ENCODE measurements around the gene MAP4K2.
"Not testable (repeated sequence)": the region's sequence is repeated elsewhere in the genome, so short reads cannot be mapped to it uniquely, and the experiment has no call there.

MAP4K2 gene

DNA sequence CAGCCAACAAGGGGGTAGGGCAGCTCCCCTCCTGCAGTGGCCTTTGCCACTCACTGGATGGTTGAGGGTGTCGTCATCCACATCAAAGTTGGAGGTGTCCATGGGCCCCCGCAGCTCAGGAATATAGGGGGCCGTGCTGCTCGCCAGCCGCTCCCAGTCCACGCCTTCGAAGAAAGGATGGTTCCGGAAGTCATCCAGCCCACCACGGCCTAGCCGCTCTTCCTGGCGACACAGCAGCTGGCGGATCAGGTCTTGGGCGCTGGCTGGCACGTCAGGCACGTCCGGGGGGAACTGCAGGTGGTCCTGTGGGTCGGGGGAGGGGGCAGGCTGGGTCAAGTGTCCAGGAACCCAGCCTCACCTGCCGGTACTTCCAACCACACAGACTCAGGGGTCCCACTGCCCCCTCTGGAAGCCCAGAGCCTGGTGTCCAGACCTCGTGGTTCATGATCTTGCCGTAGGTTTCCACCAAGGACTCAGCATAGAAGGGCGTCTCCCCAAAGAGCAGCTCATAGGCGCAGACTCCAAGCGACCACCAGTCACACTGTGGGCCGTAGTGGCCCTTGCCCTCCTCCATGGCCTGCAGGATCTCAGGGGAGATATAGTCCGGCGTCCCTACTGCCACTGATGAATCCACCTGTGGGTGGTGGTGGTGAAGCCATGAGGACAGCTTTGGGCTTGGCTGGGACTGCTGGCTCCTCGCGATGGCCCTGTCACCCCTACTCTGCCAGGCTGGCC lies 35.8 kb upstream of the MAP4K2 start:
- no peak for DNase-seq (ENCODE audit: low read depth)

GRCh38 chr11:64837887-64838351 lies 34.9 kb upstream of the MAP4K2 start:
- DNase-seq (ENCODE audit: low read depth) = no peak

- DNase-seq (ENCODE audit: low read depth) = no peak
These were observed 33.5 kb upstream of the MAP4K2 start for GRCh38 chr11:64836448-64837072.

DNA sequence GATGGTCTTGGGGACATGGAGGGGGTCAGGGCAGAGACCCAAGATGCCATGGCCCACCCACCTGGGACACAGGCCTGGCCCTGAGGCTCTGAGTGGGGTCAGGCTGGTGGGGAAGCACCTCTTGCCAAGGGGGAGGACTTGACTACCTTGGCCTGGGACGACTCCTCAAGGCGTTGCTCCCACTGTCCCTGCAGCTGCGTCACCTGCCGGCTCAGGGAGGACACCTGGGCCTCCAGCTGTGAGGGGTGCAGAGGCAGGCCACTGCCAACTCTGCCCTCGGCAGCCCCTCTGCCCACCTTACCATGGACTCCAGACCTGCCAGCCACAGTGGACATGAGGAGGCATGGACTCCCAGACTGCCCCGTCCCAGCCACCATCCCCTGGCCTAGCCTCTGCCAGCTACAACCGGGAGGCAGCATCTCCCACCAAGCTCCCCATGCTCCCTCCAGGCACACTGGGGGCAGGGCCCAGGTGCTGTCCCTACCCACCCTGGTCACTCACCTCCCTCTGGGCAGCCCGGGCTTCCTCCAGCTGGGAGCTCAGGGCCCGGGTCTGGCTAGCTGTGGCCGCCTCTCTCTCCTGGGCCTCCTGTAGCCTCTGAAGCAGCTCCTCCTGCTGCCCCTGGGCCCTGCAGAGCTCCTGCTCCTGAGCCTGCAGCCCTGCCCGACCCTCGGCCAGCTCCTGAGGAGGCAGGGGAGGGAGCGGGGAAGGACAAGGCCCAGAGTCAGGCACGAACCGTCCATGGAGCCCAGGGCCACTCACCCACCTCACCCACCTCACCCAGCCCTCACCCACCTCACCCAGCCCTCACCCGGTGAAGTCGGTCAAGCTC lies 32.8 kb upstream of the MAP4K2 start:
- DNase-seq (ENCODE audit: low read depth) = no peak

DNA sequence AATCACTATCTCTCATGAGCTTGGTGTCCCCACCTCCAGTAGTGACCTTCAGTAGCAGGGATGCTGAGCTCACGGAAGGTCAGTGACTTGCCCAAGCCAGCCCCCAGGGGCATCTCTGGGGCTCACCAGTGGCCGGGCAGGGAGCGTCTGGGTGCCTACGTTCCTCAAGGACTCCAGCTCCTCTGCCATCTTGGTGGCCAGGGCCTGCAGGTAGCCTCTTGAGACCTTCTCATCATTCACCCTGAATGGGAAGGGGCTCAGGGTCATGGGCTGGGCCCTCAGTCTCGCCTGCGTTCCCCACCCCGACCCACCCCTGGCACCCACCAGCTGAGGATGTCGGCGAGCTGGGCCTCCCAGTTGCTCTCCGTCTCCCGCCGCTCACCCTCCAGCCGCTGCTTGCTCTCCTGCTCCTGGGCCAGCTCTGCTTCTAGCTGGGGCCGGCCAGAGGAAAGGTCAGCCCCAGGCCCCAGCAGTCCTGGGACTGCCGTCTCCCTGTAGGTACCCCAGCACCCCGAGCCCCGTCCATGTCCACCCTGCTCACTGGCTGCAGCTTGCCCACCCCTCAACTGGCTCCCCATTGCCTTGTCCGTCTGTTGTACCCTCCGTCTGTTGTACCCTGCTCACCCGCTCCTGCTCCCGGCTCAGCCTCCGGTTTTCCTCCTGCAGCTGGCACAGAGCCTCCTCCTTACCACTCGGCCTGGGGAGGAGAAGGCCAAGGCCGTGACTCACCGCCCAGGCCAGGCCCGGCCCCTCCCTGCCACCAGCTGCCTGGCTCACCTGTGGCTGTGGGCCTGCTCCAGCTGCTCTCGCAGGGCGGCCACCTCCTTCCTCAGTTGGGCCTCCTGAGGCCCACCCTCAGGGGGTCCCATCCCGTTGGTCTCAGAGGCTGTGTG lies 32.0 kb upstream of the MAP4K2 start:
- DNase-seq (ENCODE audit: low read depth) = no peak

DNA sequence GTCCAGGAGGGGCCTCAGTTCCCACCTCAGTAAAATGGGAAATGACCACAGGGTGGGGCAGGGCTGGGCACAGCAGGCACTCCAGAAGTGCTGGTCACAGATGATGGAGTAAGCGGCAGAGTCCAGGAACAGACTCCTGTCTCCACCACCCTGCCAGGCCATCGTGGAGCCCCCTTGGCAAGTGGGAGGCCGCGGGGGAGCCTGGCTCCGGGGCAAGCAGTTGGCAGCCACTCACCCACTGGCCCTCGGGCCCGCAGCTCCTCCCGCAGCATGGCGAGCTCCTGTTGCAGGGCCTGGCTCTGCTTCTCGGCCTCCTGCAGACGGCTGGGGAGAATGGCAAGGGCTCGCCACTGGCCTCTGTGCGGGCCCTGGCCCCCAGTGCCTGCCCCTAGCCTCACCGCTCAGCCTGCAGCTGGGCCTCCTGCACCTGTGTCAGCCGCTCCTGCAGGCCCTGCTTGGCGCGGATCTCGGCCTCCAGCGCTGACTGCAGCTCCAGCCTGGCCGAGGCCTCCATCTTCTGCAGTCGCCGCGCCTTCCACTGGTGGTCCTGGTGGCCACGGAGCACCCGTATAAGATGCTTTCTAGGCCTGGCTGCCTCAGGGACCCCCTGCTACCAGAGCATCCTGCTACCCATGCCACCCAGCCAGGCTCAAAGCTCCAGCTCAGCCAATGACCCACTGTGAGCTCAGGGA lies 31.2 kb upstream of the MAP4K2 start:
- DNase-seq (ENCODE audit: low read depth) = no peak

- DNase-seq (ENCODE audit: low read depth) = no peak
These were observed 30.5 kb upstream of the MAP4K2 start for GRCh38 chr11:64833509-64833908.

- DNase-seq (ENCODE audit: low read depth) = no peak
These were observed 30.1 kb upstream of the MAP4K2 start for GRCh38 chr11:64833198-64833502.

DNA sequence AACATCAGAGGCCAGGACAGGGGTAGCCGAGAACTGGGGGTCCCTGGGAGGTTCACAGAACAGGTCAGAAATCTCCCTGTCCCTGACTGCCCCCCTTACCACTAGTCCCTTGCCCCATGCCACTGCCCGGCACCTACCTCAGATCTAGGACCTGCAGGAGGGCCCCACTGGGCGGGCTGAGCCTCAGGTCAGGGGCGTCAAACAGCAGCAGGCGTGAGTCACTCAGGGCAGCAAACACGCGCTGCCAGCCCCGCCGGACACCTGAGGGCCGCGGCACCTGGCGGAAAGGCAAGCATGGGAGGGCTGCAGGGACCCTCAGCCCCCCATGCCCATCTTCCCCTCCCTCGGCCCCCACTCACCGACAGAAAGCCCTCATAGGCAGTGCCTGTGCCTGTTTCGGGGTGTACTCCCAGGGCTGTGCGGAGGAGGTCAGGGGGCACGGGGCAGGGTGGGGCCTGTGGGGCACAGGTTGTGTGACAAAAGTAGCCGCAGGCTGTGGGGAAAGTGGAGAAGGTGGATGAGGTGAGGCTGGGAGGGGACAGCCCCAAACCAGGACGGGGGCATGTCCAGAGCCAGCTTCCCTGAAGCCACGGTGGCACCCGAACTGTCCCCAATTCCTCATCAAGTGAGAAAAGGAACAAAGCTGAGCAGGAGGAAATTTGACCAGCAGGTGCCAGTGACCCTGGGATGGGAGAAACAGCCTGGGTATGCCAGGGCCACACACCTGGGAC lies 29.6 kb upstream of the MAP4K2 start:
- no peak for DNase-seq (ENCODE audit: low read depth)

- DNase-seq (ENCODE audit: low read depth) = no peak
These were observed 28.4 kb upstream of the MAP4K2 start for GRCh38 chr11:64831411-64831891.

- DNase-seq (ENCODE audit: low read depth) = no peak
These were observed 26.7 kb upstream of the MAP4K2 start for GRCh38 chr11:64829536-64830251.

GRCh38 chr11:64827451-64827839 lies 24.4 kb upstream of the MAP4K2 start:
- no peak for DNase-seq (ENCODE audit: low read depth)

GRCh38 chr11:64826578-64827450 lies 23.8 kb upstream of the MAP4K2 start:
- DNase-seq (ENCODE audit: low read depth) = no peak

DNA sequence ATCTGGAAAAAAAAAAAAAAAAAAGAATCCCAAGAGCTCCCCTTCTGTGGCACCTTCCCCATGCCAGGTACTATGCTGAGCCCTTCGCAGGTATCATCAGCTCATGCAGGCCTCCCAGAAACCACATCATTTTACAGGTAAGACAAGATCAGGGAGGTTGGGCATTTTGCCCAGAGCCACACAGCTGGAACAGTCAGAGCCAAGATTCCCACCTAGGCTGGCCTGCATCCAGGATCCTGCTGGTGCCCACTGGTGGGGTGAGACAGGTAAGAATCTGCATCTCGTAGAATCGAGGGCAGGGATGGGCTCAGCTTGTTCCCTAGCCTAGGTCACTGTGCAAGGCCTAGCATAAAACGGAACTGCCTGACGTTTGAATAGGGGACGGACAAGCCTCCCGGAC lies 23.0 kb upstream of the MAP4K2 start:
- no peak for DNase-seq (ENCODE audit: low read depth)

DNA sequence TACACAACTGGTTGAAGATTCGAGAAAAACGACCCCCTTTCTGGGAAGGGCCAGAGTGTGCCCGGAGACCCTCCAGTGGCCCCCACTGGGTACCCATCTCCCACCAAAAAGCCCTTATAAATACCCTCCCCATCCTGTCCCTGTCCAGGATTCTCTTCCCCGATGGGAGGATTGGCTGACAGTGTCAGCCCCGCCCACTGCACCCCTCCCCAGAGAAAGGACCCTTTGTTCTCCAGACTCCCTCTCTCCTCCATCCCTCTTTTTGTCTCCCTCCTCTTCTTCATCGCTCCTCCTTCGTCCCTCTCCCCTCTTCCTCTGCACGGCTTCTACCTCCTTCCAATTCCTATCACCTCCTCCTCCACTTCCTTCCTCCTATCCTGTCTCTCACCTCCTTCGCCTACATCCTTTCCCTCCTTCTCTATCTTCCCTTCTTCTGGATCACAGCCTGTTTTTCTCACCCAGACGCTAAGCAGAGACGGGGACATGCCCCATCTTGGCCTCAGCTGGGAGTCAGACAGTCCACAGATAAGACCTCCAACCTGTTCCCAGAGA lies 20.6 kb upstream of the MAP4K2 start:
- DNase-seq (ENCODE audit: low read depth) = no peak

- no peak for DNase-seq (ENCODE audit: low read depth)
These were observed 14.5 kb upstream of the MAP4K2 start for GRCh38 chr11:64817476-64817875.

GRCh38 chr11:64815433-64815832 lies 12.4 kb upstream of the MAP4K2 start:
- not testable (repeated sequence) for DNase-seq (ENCODE audit: low read depth)

GRCh38 chr11:64814712-64815187 lies 11.7 kb upstream of the MAP4K2 start:
- DNase-seq (ENCODE audit: low read depth) = no peak

Measured in stimulated activated CD8-positive, alpha-beta memory T cell treated with anti-CD3 and anti-CD28 coated beads, Interleukin-12 subunit alpha, Interleukin-12 subunit beta, amount 100 ng/mL, for 4 hours (primary cell).